CD4-positive, alpha-beta T cell treated with Interleukin-10 for 1 hour (primary cell): Measurements from ENCODE around the gene TMEM184A.

Experiments used
- DNase-seq: peaks from one replicate; pipeline ENCODE4 v3.0.0-alpha.2; 2020

TMEM184A gene

DNA sequence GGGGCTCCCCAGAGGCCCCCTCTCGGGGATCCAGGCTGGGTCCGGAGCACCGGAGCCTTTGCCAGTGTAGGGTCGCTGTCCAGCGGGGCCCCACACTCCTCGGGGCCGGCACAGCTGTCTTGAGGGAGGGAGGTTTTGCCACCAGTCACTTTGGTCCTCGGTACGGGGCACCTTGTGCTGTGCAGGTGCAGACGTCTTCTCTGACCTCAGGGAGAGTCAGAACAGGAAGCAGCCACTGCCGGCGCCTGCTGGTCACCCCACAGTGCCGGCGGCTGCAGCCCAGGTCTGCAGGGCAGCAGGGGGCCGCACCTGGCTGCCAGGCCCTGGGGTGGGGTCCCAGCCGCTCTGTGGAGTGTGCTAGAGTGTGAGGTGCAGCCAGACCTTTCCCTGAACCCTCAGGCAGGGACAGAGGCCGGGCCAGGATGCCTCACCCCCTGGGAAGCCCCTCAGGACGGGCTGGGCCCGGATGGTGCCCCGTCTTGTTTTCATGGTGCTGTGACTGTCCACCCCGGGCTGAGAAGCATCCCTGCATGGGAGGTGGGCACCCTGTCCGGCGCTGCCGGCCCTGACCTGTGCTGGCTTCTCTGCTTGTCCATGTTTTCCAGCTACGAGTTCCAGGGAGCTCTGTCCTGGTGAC, 17.3 kb downstream of the TMEM184A start:
- DNase-seq, result no peak

DNA sequence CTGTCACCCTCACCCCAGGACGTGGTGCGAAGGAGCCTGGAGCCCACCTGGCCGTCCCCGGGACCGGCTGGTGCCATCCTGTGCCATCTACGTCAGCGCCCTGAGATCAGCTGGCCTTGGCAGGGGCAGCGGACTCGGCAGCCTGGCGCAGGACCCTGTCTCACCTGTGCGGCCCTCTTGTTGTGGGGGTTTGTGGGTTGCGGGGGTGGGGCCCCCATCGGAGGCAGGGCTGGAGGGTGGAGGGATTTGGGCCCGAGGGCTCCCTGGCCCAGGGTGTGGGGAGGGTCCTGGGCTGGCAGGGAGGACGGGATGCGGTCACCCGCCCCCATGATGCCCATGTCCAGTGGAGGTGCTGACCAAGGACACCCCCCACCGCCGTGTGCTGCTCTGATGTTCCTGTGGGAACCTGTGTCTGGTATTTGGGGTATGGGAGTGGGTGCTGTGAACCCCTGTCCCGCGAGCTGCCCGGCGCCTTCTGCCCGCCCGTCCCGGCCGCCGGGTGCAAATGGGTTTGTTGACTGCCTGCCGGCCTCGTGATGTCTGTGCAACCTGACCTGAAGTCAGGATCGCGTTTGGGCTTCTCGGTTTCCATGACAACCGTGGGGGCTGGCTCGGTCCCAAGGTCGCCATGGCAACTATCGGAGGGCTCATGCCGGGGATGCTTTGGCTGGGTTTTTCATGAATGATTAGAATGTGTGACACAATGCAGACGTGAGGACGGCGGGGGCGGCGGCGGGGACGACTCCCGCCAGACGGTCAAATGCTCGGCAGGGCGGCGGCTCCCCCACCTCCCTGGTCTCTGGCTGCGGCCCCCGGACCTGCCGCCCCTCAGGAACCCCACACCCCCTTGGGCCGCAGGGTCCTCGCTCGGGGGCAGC, 18.2 kb downstream of the TMEM184A start:
- no peak for DNase-seq

DNA sequence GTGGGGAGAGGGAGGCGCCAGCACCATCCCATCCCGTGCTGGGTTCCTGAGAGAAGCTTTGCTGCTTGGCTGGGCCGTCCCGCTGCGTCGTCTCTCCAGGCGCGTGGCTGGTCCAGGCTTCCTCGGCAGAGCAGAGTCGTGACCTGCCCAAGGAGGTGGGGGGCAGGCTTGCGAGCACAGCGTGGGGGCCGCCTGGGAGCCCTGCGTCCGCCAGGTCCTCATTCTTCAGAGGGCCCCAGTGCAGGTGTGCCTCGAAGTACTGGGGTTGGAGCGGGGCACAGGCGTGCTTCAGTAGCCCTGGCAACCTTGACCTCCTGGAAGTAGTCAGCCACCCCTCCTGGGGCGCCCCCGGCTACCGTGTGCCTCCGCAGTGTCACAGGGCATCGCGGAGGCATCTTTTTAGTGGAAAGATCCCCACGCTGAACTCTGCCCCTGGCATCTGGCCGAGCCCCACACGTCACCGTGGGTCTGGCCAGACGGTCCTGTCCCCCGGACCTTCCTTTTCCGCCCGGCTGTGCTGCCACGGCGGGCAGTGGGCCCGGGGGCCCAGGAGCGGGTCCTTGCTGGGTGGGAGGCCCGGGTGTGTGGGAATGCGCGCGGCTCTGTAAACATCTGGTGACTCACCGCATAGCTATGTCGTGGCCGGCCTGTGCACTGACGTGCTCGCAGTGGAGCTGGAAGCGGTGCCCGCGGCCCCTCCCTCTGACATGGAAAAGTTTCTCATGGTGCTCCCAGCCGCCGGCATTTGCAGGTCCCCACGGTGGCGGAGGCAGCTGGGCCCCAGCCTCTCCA, 19.1 kb downstream of the TMEM184A start:
- no peak for DNase-seq

DNA sequence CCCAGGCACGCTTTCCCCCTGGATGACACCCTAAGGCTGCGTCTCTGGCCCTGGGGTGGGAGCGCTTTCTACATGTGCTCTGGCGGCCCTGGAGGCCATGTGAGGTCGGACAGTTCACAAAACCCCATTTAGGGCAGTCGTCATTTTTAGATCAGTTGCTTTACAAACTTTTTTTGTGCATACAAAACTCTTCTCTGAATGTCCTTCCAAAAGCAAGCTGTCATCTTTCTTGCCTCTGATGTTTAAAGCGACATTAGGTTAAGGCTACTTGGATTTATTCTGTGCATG, 19.6 kb downstream of the TMEM184A start:
- no peak for DNase-seq

DNA sequence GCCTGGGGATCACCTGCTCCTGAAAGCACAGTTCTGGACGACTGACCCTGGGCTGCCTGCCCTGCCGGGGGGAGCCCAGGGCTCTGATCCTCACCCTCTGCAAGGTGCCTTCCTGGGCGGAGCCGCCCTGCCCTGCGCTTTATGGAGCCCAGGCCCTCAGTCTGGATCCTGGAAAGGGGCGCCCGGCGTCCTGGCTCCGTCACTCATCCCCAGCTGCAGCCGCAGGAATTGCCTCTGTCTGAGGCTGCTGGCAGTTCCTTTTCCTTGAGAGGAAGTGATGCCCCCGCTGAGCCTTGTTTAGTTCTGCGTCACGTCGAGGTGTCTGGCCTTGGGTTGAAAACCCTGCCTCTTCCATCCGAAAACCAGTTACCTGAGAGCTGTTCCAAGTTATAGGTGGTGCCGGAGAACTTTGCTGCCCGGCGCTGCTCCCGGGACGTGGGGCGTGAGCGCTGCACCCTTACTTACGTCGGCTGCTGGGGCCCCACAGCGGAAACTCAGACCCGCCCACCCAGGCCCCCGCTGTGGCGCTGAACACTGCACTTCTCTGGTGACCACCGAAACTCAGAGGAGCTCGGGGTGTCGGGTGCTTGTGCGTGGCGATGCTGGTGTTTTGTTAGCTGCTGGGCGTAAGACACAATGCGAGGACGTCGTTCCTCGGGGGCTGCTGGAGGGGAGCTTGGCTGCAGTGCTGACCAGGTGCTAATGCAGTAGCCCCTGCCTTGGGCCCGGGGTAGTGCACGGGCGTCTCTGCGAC, 20.1 kb downstream of the TMEM184A start:
- DNase-seq, result no peak

DNA sequence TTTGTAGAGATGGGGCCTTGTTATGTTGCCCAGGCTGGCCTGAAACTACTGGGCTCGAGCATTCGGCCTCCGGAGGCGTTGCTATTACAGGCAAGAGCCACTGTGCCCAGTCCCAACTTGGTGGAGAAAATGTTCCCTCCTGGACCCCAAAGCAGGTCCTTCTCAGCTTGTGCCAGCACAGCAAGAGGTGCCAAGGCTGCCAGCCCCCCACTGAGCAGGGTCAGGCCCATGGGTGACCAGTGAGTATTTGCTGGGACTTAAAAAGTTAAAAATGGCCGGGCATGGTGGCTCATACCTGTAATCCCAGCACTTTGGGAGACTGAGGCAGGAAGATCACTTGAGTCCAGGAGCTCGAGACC, 20.9 kb downstream of the TMEM184A start:
- DNase-seq, result no peak

- DNase-seq, result no peak
These were observed 21.5 kb downstream of the TMEM184A start for GRCh38 chr7:1534330-1535099.

GRCh38 chr7:1533547-1534329, 22.3 kb downstream of the TMEM184A start:
- no peak for DNase-seq

DNA sequence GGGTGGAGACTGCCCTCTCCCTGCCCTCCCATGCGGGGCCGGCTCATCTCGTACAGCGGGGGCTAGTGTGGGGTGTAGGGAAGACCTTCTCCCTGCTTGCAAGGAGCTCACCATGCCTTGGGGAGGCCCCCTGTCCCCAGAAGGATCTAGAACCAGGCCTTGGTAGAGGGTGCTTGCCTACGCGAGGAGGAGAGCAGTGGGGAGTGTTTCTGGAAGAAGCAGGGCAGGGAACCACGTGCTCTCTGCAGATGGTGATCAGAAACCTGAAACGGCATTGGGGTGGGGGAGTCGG, 22.8 kb downstream of the TMEM184A start:
- no peak for DNase-seq

DNA sequence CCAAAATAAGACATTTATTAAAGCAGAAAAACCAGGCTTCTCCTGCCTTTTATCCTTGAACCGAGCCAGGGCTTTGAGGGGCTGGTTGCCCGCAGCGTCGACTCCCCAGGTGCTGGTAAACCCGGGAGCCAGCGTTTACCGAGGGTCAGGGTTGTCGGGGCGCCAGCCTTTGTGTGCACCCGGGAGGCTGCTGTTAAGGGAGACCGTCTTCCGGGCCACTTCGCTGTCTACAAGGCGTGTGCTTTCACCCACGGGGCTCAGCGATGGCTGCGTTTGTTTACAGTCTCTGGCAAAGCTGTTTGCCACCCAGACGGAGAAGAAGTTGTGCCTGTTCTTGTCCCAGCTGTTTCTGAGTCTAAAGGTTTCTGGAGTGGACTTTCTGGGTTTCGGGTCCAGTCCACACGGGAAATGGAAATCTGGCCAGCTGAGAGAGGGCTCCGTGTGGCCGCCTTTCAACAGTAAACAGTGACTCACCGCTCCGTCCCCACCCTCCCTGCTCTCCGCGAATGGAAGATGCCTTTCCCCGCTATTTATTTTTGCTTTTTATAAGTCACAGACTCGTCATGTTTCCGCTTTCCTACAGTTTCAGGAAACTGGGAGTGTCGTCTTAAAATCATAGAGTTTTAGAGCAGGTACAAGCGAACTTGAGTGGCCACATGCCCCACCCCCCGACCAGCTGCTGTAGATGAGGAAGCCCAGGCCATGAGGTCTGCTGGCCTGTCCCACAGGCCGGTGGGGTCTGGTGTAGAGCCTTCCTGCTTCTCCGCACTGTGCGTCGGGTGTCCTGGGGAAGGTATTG, 23.4 kb downstream of the TMEM184A start:
- peak; percentile 61 for DNase-seq

GRCh38 chr7:1531979-1532455, 24.0 kb downstream of the TMEM184A start:
- DNase-seq, result peak; percentile 31

GRCh38 chr7:1531263-1531978, 24.6 kb downstream of the TMEM184A start:
- peak; percentile 59 for DNase-seq

GRCh38 chr7:1530946-1531262, 25.1 kb downstream of the TMEM184A start:
- no peak for DNase-seq

- no peak for DNase-seq
These were observed 26.5 kb downstream of the TMEM184A start for GRCh38 chr7:1529383-1530116.

- no peak for DNase-seq
These were observed 29.7 kb downstream of the TMEM184A start for GRCh38 chr7:1526271-1526754.

- no peak for DNase-seq
These were observed 30.6 kb downstream of the TMEM184A start for GRCh38 chr7:1525409-1525808.

GRCh38 chr7:1523844-1524243, 32.2 kb downstream of the TMEM184A start:
- DNase-seq, result no peak

DNA sequence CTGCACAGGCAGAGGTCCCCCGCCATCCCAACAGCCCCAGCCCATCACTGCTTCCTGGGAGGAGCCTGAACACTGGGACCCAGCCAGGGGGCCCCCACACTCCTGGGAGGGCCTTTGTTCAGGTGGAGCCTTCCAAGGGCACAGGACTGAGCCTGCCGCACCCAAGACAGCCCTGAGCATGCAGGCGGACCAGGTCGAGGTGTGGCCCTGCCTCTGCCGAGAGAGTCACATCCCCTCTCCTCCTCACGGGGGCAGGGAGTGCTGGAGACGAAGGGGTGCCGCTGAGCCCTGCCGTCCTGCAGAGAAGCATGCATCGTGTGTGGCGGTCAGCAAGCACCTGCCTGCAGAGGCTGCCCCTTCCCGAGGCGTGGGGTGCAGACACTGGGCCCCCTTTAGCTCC, 32.8 kb downstream of the TMEM184A start:
- no peak for DNase-seq

DNA sequence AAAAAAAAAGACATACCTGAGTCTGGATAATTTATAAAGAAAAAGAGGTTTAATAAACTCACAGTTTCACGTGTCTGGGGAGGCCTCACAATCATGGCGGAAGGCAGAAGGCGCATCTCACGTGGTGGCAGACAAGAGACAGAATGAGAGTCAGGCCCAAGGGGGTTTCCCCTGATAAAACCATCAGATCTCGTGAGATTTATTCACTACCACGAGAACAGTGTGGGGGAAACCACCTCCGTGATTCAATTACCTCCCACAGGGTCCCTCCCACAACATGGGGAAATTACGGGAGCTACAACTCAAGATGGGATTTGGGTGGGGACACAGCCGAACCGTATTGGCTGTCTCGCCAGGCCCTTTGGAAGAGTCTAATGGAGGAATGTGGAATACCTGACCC, 34.5 kb downstream of the TMEM184A start:
- DNase-seq, result no peak
